CD4-positive, alpha-beta T cell (primary cell): Measurements from ENCODE around the gene SNRPD2. TPM values are rescaled to one million over a fixed set of nuclear protein-coding genes. Genes with fewer than 3 reads are reported as not detected.
A peak's percentile ranks its signal among the peaks of the same experiment; 100 is the strongest.

Experiments
- ATAC-seq: fragments of 200-7000 bp; cut with Tn5 transposase; one replicate; pipeline ENCODE4 v1.10.0; 2022; ENCODE audit warnings: mild to moderate bottlenecking; ENCODE audit not compliant: poor library complexity
- CTCF ChIA-PET: fragments of 350-600 bp; sonication (Branson Sonifier 250); formaldehyde crosslinking; loops from one replicate; lab custom pipeline; 2021; ENCODE audit warnings: antibody characterized with exemption, inconsistent platforms; lab: Charles Lee
- POLR2A ChIA-PET: fragments of 350-600 bp; sonication (Branson Sonifier 250); formaldehyde crosslinking; loops from one replicate; lab custom pipeline; 2021; ENCODE audit warnings: antibody characterized with exemption, inconsistent platforms; lab: Charles Lee
- DNase-seq, 14 experiments: peaks; one replicate each; pipeline ENCODE4 v3.0.0-alpha.2; 2013 to 2020; ENCODE audit warnings: mixed read lengths in 2 of 14
- H3K27ac ChIP-seq, 2 donors: one replicate each; pipeline versions ENCODE4 v1.5.1 to v1.7.0; 2013; ENCODE audit warnings: low read length in 2 of 2, low read depth in 1 of 2, mild to moderate bottlenecking in 1 of 2
- H3K27me3 ChIP-seq, 2 experiments: 1 replicate in 1 of 2; 2 replicates in 1 of 2; pipeline versions ENCODE4 v1.6.1 to v1.7.0; 2013; ENCODE audit warnings: low read length in 2 of 2, control low read depth in 1 of 2, mild to moderate bottlenecking in 1 of 2, moderate library complexity in 1 of 2; ENCODE audit not compliant: insufficient read depth in 2 of 2, control insufficient read depth in 1 of 2
- H3K36me3 ChIP-seq: one replicate; pipeline ENCODE4 v1.6.1; 2013; ENCODE audit warnings: low read length, control low read depth; ENCODE audit not compliant: insufficient read depth
- H3K4me1 ChIP-seq: one replicate; pipeline ENCODE4 v1.6.1; 2013; ENCODE audit warnings: low read length, control low read depth; ENCODE audit not compliant: insufficient read depth
- H3K4me3 ChIP-seq: one replicate; pipeline ENCODE4 v1.5.1; 2013; ENCODE audit warnings: mild to moderate bottlenecking, low read length, moderate library complexity
- H3K9me3 ChIP-seq, 2 experiments: 1 replicate in 1 of 2; 2 replicates in 1 of 2; pipeline versions ENCODE4 v1.6.1 to v1.7.0; 2013; ENCODE audit warnings: low read length in 2 of 2, mild to moderate bottlenecking in 2 of 2, control low read depth in 1 of 2, moderate library complexity in 1 of 2; ENCODE audit not compliant: control insufficient read depth in 1 of 2, insufficient read depth in 1 of 2
- H3K27ac Mint-ChIP-seq: one replicate; pipeline ENCODE4 v1.8.0; 2020; ENCODE audit warnings: mixed read lengths
- H3K27me3 Mint-ChIP-seq: one replicate; pipeline ENCODE4 v1.8.0; 2021; ENCODE audit warnings: mixed read lengths
- H3K36me3 Mint-ChIP-seq: one replicate; pipeline ENCODE4 v1.8.0; 2021; ENCODE audit warnings: low read depth, mixed read lengths
- H3K4me1 Mint-ChIP-seq: one replicate; pipeline ENCODE4 v1.8.0; 2021; ENCODE audit warnings: low read depth, mixed read lengths
- H3K4me3 Mint-ChIP-seq: one replicate; pipeline ENCODE4 v1.8.0; 2020; ENCODE audit warnings: mild to moderate bottlenecking, mixed read lengths
- H3K9me3 Mint-ChIP-seq: one replicate; pipeline ENCODE4 v1.8.0; 2020; ENCODE audit warnings: mixed read lengths
- CTCF ChIP-seq: fragments of 200-600 bp; IDR thresholded peaks from one replicate; pipeline ENCODE4 v1.8.0; 2022; ENCODE audit warnings: antibody characterized with exemption, mild to moderate bottlenecking
- intact Hi-C, 2 experiments: fragments of 100-400 bp; cut with DNase I in 1 of 2; cut with micrococcal nuclease in 1 of 2; formaldehyde crosslinking; loops; one replicate each; pipeline versions ENCODE4 v1.15.1 to v1.9.0; 2023 to 2025; cut with DNase I, micrococcal nuclease
- total RNA-seq, 174 experiments: library from RNA in 2 of 174; stranded (reverse) in 2 of 174; gene quantifications; one replicate each; pipeline ENCODE4 v1.2.3 and lab custom pipeline; 2021 to 2026

Gene SNRPD2
- total RNA-seq, 2 experiments from 2014 or later = 367 to 369 TPM

GRCh38 chr19:45640849-45641273 is 50.9 kb downstream of the SNRPD2 start:
- Mint-ChIP-seq H3K36me3 (peaks cover 6% of the 10 kb centered on the region), H3K4me1 (peaks cover 51% of the 10 kb centered on the region), H3K9me3 (no peaks in the 10 kb centered on the region), H3K27ac (peak overlapping the region; percentile 72), H3K27me3 (no peaks in the 10 kb centered on the region), H3K4me3 (peak overlapping the region; percentile 84)
- H3K4me3 ChIP-seq = peak overlapping the region; percentile 66
- DNase-seq = peak in 6 of 14 experiments; percentile 2 to 59 (median 22)
- peaks cover 68% of the 10 kb centered on the region for H3K4me1 ChIP-seq
- ChIA-PET POLR2A (interaction anchor here (1.5 to 2.3 kb wide), 5 partner anchors 26 to 143 kb away, joined by 4 to 12 read pairs (median 10); partner anchors contain the start of genes PPM1N, QPCTL and SNRPD2), CTCF (interaction anchor here (1.7 to 3.9 kb wide), 5 partner anchors 24 to 162 kb away, joined by 4 to 20 read pairs (median 16); partner anchors contain the start of genes GIPR, QPCTL and SNRPD2)
- TF ChIP-seq CTCF = no peak
- no peak for ATAC-seq
- no peaks in the 10 kb centered on the region for H3K36me3 ChIP-seq
- no peaks in the 10 kb centered on the region for H3K9me3 ChIP-seq
- peak overlapping the region; percentile 91 to 92 for H3K27ac ChIP-seq
- no peaks in the 10 kb centered on the region for H3K27me3 ChIP-seq
- intact Hi-C loops = loop anchor here (5.0 kb wide), 4 partner anchors 51 to 214 kb away; partner anchors contain the start of genes QPCTL (in 1 of the 2), SNRPD2 (in 1 of the 2) and VASP (in 1 of the 2)

- intact Hi-C loops = no loop called here
- TF ChIP-seq CTCF = peak; percentile 32
- CTCF ChIA-PET = interaction anchor here (1.0 kb wide), 1 partner anchor 8 kb away, joined by 3 read pairs; no protein-coding TSS in a partner anchor
- H3K4me3 Mint-ChIP-seq = peak within 1 kb of the TSS; percentile 93
- no peaks in the 10 kb centered on the region for H3K9me3 Mint-ChIP-seq
- Histone ChIP-seq H3K27me3 (no peaks in the 10 kb centered on the region), H3K4me3 (peak within 1 kb of the TSS; percentile 64), H3K36me3 (no peaks in the 10 kb centered on the region), H3K27ac (no peak within 1 kb of the TSS), H3K9me3 (no peaks in the 10 kb centered on the region), H3K4me1 (peaks cover 56% of the 10 kb centered on the region)
- H3K4me1 Mint-ChIP-seq = peaks cover 46% of the 10 kb centered on the region
- POLR2A ChIA-PET = interaction anchor here (0.7 to 1.2 kb wide), 4 partner anchors 12 to 131 kb away, joined by 3 to 7 read pairs (median 4); partner anchors contain the start of gene OPA3
- ATAC-seq (peak; percentile 27), DNase-seq (peak in 13 of 14 experiments; percentile 19 to 75 (median 50))
- H3K36me3 Mint-ChIP-seq = peaks cover 6% of the 10 kb centered on the region
- peak within 1 kb of the TSS; percentile 89 for H3K27ac Mint-ChIP-seq
- H3K27me3 Mint-ChIP-seq = no peaks in the 10 kb centered on the region
Measured at GRCh38 chr19:45638930-45639729, 52.6 kb downstream of the SNRPD2 start, which contains the start of gene EML2. Gene EML2, minus strand, starts transcription at chr19:45639397. Its CDS starts 21 bp downstream, at chr19:45639376.

- Histone ChIP-seq H3K36me3 (peaks cover 2% of the 10 kb centered on the region), H3K4me3 (peak overlapping the region; percentile 64), H3K27me3 (no peaks in the 10 kb centered on the region), H3K4me1 (peaks cover 48% of the 10 kb centered on the region), H3K27ac (no peak overlapping the region), H3K9me3 (no peaks in the 10 kb centered on the region)
- peaks cover 6% of the 10 kb centered on the region for H3K36me3 Mint-ChIP-seq
- peak overlapping the region; percentile 60 for H3K4me3 Mint-ChIP-seq
- CTCF ChIA-PET = interaction anchor here (0.7 kb wide), 1 partner anchor 89 kb away, joined by 3 read pairs; no protein-coding TSS in a partner anchor
- POLR2A ChIA-PET = interaction anchor here (1.2 kb wide), 1 partner anchor 54 kb away, joined by 7 read pairs; the partner anchor contains the start of gene OPA3
- no peak for TF ChIP-seq CTCF
- no peaks in the 10 kb centered on the region for H3K9me3 Mint-ChIP-seq
- intact Hi-C loops = no loop called here
- peaks cover 36% of the 10 kb centered on the region for H3K4me1 Mint-ChIP-seq
- ATAC-seq (no peak), DNase-seq (no peak)
- no peak overlapping the region for H3K27ac Mint-ChIP-seq
- no peaks in the 10 kb centered on the region for H3K27me3 Mint-ChIP-seq
Measured at GRCh38 chr19:45637890-45638667, 53.7 kb downstream of the SNRPD2 start.
